Measurements from ENCODE around the gene SLC25A3. TPM values are rescaled to one million over a fixed set of nuclear protein-coding genes. Genes with fewer than 3 reads are reported as not detected.
"Not testable (repeated sequence)": the region's sequence is repeated elsewhere in the genome, so short reads cannot be mapped to it uniquely, and the experiment has no call there.

The SLC25A3 gene
- total RNA-seq = 1,843 TPM
- long read RNA-seq, full-length matches to known transcripts = 1,635 of 1,882 reads
- long read RNA-seq, partial matches to known transcripts = 214 of 1,882 reads
- long read RNA-seq, other reads (novel, unspliced or antisense) = 33 of 1,882 reads

DNA sequence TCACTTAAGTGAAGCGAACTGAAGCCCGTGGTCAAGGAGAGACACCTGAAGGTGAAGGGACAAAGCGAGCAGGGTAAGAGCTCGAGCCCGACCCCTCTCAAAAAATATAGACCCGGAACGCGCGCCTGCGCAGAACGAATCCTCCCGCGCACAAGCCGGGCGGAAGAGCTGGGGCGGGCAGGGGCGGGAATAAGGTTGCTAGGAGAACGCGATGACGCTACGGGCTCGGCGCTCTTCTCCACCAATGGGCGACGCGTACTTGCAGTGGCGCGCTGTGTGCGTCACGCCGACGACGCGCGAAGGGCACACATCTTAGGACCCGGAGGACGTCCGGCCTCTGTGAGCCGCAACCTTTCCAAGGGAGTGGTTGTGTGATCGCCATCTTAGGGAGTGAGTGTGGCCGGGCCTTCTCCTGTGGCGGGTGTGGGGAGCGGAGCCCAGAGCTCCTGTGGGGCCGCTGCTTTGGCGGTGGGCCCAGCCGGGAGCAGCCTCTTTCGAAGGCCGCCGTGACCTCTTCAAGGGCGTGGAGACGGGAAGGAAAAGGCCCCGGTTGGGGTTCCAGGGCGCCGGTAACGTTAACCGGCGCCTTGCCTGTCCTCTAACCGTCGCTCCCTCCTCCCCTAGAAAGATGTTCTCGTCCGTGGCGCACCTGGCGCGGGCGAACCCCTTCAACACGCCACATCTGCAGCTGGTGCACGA is at the start of gene SLC25A3:
Gene SLC25A3, plus strand, starts transcription at position 336 of the 699 bp plus-strand sequence. Its CDS starts 293 bp downstream, at position 629.
- peak; percentile 98 for DNase-seq
- peak; percentile 99 for ATAC-seq
- intact Hi-C loops (cut with micrococcal nuclease) = loop anchor here (10.0 kb wide), 1 partner anchor 51 kb away; the partner anchor contains the start of genes APAF1 and IKBIP

DNA sequence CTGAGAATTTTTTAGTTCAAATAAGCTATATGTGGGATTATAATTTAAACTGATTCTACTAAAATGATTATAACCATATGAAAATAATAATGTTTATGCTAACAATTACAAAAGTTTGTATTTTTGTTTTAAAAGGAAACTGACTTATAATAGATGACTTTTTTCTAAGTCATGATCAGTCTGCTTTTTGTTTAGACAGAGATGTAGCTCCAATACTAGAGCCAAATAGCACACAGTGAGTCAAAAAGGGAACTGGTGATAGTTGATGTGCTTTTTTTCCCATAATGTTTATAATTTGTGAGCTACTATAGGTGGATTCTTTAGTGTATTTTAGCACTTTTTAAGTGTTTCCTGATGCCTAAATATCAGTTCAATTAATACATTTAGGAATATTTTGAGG is 49.8 kb upstream of the SLC25A3 start:
- no peak for ATAC-seq
- no peak for DNase-seq
- intact Hi-C loops (cut with micrococcal nuclease) = no loop called here

DNA sequence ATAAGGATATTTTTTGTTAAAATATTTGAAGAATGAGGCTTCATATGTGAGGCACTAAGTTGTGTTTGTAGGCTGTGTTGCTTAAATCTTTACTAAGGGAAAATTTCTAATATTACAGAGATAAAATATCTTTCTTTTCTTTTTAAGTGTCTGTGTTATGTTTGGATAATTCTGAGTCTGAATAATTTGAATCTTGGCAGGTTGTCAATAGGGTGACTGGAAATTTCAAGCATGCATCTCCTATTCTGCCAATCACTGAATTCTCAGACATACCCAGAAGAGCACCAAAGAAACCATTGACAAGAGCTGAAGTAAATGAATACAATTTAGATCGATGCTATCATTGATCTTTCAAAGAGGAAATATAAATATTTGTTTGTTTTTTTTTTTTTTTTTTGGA is 48.7 kb upstream of the SLC25A3 start:
- intact Hi-C loops (cut with micrococcal nuclease) = no loop called here
- ATAC-seq (no peak), DNase-seq (no peak)

DNA sequence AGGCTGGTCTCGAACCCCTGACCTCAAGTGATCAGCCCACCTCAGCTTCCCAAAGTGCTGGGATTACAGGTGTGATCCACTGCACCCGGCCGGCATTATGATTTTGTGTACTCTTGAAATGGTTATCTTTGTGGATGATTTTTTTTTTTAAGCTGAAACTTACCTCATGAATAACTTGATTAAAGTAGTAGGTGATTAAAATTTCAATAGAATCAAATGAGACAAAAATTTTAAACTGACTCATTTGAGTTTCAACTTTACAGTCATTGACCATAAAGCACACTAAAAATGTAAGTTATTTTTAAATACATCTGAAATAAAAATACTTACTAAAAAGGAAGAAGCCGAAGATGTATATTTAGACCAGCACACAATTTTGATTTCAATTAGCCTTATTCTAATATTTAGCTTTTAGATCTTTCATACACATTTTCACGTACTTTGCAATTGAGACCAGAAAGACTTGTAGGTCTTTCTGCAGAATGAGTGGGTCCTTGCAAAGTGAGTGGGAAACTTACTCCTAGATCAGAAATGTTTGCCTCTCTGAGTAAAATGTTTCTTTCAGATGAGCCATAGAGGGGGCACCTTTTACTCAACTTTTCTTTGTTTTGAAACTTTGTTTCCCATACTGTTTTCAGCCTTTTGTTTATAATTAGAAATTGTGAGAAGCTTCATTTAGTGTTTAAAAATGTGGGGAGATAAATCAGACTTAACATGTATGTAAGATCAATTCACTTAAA is 43.9 kb upstream of the SLC25A3 start:
- DNase-seq (no peak), ATAC-seq (no peak)
- intact Hi-C loops (cut with micrococcal nuclease) = no loop called here

DNA sequence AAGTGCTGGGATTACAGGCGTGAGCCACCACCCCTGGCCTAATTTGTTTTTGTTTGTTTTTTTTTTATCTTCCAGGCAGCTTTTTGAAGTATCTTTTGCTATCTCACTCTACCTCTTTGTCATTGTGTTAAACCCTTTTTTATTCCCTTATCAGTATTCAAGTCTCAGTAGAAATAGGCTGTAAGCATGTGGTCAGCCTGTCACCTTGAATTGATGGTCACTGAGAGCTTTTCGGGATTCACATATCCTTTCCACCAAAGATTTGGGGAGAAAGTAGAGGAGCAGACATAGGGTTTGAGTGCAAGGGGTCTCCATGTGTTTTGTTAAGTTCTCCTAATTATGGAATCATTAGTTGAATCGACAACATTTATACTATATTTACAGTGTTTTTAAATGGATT is 41.7 kb upstream of the SLC25A3 start:
- DNase-seq = no peak
- intact Hi-C loops (cut with micrococcal nuclease) = no loop called here
- ATAC-seq = no peak

DNA sequence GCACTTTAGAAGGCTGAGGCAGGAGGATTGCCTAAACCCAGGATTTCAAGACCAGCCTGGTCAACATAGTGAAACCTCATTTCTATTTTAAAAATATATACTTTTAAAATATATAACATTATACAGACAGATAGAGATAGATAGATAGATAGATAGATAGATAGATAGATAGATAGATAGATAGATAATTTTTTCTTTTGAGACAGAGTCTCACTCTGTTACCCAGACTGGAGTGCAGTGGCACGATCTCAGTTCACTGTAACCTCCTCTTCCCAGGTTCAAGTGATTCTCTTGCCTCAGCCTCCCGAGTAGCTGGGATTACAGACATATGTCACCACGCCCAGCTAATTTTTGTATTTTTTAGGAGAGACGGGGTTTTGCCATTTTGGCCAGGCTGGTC is 35.4 kb upstream of the SLC25A3 start:
- intact Hi-C loops (cut with micrococcal nuclease); ATAC-seq: not testable (repeated sequence)

DNA sequence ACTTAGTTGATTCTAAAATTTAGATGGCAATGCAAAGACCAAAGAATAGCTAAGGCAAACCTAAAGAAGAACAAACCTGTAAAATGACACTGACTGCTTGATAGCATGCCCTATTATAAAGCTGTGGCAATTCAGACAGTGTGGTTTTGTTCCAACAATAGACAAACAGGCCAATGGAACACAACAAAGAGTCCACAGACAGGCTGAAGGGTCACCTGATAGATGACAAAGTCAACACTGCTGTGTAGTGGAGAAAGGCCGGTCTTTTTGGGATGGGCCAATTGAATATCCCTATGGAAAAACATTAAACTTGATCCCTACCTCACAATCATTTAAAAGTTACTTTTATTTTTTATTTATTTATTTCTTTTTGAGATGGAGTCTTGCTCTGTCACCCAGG is 33.8 kb upstream of the SLC25A3 start:
- no peak for DNase-seq
- intact Hi-C loops (cut with micrococcal nuclease) = no loop called here
- ATAC-seq = no peak

More for the DNA sequence above, 35.4 kb upstream of the SLC25A3 start:
- DNase-seq = not testable (repeated sequence)

DNA sequence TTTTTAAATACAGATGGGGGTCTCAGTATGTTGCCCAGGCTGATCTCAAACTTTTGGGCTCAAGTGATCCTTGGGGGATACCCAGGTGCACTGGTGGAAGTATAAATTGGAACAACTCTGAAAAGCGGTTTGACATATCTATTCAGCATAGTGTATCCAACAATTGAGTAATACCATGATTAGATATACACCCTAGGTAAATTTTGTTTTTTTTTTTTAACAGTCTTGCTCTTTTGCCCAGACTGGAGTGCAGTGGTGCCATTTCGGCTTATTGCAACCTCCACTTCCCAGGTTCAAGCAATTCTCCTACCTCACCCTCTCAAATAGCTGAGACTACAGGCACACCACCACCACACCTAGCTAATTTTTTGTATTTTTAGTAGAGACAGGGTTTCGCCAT is 31.6 kb upstream of the SLC25A3 start:
- ATAC-seq (no peak), DNase-seq (no peak)
- intact Hi-C loops (cut with micrococcal nuclease) = no loop called here

DNA sequence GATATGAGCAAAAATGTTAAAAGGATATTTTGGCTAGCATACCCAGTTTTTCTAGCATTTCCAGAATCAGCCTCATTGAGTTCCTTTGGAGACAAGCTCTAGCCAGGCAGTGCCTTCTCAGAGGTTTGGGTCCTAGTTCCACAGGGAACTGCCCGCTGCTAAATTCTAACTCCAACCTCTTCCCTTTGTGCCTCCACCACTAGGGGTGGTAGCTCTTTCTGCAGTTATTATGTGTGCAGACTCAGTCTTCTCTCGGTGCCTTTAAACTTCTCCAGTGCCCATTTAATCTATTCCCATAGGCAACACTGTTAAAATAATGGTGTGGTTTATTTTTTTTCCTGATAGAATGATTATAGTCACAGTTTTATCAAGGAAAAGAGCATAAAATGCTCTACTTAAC is 21.5 kb upstream of the SLC25A3 start:
- DNase-seq (no peak), ATAC-seq (peak; percentile 55)
- intact Hi-C loops (cut with micrococcal nuclease) = no loop called here

DNA sequence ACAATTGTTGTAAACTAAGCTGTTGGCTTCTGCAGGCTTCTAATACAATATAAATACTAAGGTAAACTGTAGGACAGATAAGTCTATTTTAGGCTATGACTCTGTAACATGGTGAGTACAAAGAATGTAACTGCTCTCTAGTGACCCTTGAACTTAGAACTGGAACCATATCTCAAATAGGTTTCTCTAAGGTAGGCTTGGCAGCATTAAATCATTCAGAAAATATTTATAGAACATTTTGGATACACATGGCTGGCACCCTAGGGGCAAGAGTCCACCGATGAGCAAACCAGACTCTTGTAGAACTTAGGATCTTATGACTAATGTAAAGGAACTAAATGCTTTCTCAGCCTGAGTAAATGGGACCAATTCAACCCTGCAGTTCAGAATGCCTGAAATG is 19.4 kb upstream of the SLC25A3 start:
- ATAC-seq = peak; percentile 67

DNA sequence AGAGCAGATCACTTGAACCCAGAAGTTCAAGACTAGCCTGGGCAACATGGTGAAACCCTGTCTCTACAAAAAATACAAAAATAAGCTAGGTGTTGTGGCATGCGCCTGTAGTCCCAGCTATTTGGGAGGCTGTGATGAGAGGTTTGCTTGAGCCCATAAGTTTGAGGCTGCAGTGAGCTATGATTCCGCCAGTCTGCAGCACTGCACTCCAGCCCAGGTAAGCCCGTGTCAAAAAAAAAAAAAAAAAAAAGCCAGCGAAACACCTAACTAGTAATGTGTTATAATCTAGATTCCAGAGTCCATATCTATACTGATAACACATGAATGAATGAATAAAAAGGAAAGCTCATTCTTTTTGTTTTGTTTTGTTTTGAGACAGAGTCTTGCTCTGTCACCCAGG is 18.5 kb upstream of the SLC25A3 start:
- intact Hi-C loops (cut with micrococcal nuclease) = no loop called here
- no peak for DNase-seq
- ATAC-seq = no peak

More for the DNA sequence above, 19.4 kb upstream of the SLC25A3 start:
- DNase-seq = no peak
- intact Hi-C loops (cut with micrococcal nuclease) = no loop called here

DNA sequence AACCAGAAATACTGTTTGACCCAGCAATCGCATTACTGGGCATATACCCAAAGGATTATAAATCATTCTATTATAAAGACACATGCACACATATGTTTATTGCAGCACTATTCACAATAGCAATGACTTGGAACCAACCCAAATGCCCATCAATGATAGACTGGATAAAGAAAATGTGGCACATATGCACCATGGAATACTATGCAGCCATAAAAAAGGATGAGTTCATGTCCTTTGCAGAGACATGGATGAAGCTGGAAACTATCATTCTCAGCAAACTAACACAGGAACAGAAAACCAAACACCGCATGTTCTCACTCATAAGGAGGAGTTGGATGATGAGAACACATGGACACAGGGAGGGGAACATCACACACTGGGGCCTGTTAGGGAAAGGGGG is 16.7 kb upstream of the SLC25A3 start:
- DNase-seq; intact Hi-C loops (cut with micrococcal nuclease); ATAC-seq: not testable (repeated sequence)

DNA sequence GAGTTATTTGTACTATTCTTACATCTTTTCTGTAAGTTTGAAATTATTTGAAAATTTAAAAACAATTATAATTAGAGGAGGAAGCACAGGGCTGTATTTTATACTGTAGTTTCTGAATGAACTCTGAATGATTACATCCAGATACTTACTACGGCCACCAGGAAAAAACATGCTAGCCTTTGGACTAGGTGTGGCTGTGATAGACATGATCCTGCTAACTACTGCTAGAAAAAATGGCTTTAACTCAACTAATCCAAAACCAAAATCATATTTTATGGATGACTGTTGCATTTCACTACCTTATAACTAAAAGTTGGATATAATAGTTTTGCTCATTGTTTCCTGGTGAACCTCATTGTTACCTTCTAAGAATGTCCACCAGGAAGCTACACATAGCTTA is 15.1 kb upstream of the SLC25A3 start:
- ATAC-seq = no peak
- DNase-seq = no peak
- intact Hi-C loops (cut with micrococcal nuclease) = no loop called here

DNA sequence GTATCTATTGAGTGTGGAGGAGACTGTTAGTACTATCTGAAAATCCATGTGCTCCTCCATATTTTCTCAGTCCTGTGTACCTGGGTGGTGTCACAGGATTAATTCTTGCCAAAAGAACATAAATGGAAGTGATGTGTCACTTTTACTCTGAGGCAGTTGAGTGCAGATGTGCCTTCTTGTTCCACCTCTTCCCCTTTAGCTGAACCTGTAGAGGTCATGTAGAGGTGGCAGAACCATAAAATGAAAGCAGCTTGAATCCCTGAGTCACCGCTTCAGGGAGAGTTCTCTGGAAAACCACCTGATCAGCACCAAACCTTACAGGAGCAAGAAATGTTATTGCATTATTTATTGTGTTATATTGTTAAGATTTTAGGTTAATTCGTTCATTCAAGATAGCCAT is 14.7 kb upstream of the SLC25A3 start:
- intact Hi-C loops (cut with micrococcal nuclease) = no loop called here

DNA sequence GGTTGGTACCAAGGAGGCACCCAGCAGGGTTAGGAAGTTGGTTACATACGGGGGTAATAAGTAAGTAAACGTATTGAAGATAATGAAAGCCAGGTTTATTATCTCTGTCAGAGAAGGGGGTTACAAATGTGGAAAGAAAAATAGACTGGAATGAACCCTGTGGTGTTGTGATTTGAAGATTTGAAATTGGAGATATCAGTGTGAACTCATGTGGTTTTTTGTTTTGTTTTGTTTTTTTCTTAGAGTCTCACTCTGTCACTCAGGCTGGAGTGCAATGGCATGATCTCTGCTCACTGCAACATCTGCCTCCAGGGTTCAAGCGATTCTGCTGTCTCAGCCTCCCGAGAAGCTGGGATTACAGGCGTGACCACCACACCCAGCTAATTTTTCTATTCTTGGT is 14.1 kb upstream of the SLC25A3 start:
- ATAC-seq (no peak), DNase-seq (no peak)
- intact Hi-C loops (cut with micrococcal nuclease) = no loop called here

More for the DNA sequence above, 14.7 kb upstream of the SLC25A3 start:
- DNase-seq (no peak), ATAC-seq (no peak)

DNA sequence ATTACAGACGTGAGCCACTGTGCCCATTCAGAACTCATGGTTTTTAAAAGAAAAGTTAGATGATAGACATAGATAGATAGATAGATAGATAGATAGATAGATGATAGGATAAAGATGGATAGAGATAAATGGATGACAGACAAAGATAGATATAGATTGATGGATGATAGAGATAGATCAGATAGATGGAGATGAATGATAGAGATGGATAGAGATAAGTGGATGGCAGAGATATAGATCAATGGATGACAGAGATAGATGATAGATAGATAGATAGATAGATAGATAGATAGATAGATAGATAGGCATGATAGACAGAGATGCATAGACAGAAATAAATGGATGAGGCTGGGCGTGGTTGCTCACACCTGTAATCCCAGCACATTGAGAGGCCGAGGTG is 13.7 kb upstream of the SLC25A3 start:
- ATAC-seq = no peak
- DNase-seq = no peak
- intact Hi-C loops (cut with micrococcal nuclease) = no loop called here

DNA sequence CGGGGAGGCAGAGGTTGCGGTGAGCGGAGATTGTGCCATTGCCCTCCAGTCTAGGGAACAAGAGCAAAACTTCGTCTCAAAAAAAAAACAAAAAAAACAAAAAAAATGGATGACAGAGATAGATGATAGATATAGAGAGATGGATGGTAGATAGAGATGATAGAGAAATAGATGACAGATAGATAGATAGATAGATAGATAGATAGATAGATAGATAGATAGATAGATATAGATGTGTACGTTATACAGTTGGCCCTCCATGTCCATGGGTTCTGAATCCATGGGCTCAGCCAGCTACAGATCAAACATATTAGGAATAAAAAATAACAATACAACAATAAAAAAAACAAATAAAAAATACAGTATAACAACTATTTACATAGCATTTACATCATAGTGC is 12.8 kb upstream of the SLC25A3 start:
- ATAC-seq (no peak), DNase-seq (no peak)
- intact Hi-C loops (cut with micrococcal nuclease) = no loop called here

DNA sequence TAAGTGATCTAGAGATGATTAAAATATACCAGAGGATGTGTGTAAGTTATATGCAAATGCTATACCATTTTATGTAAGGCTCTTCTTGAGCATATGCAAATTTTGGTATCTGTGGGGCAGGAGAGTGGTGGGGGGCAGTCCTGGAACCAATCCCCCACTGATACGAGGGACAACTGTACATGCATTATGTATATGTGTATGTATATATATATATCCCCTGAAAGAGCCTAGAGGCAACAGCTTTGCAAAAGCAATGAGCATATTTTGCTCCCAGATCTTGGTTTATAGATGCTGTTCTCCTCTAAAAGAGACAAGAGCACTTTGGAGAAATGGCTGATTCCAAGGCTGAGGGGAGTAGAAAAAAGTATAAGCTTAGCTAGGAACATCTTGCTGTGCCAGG is 12.4 kb upstream of the SLC25A3 start:
- ATAC-seq = no peak
- intact Hi-C loops (cut with micrococcal nuclease) = no loop called here
- DNase-seq = no peak

DNA sequence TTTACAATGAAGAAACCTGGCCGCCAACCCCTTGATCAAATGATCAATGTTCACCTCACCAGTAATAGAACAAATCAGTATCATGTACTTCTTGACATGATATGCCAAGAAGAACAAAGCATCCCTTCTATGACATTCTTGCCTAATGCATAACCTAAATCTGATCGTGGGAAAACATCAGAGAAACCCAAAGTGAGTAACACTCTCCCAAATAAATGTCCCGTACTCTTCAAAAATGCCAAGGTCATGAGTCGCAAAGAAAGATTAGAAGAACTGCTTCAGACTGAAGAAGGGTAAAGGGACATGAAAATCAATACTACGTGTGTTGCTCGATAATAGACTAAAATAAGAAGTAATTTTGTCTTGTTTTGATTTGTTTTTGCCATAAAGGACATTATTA is 11.4 kb upstream of the SLC25A3 start:
- intact Hi-C loops (cut with micrococcal nuclease) = no loop called here
- no peak for ATAC-seq
- no peak for DNase-seq

DNA sequence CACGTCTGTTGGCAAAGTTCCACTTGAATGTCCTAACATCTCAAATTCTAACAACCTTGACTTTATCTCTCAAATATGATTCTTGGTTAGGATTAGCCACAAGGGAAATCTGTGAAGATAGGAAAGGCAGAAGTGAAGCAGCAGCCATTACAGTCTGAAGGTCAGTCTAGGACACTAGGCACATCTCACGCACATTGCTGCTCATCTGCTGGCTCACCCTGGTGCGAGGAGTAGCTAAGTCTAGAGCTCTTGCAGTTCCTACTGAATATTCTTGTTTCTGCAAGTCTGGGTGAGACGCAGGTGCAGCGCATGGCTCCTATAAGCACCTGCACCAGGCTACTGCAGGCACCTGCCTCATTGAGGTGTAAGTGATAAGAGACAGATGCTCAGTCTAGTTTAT is 6.4 kb upstream of the SLC25A3 start:
- intact Hi-C loops (cut with micrococcal nuclease) = no loop called here
- no peak for DNase-seq
- no peak for ATAC-seq

Data from left ventricle myocardium superior (tissue), 1 donor.